Stimulated activated CD4-positive, alpha-beta T cell treated with anti-CD3 and anti-CD28 coated beads, Interleukin-1b, Interleukin-23, amount 100 ng/mL, for 1 hour (primary cell): ENCODE measurements around the gene CGN.

ENCODE experiments used
- DNase-seq, 2 donors: peaks; one replicate each; pipeline ENCODE4 v3.0.0-alpha.2; 2020; ENCODE audit warnings: low read depth in 2 of 2

CGN gene

DNA sequence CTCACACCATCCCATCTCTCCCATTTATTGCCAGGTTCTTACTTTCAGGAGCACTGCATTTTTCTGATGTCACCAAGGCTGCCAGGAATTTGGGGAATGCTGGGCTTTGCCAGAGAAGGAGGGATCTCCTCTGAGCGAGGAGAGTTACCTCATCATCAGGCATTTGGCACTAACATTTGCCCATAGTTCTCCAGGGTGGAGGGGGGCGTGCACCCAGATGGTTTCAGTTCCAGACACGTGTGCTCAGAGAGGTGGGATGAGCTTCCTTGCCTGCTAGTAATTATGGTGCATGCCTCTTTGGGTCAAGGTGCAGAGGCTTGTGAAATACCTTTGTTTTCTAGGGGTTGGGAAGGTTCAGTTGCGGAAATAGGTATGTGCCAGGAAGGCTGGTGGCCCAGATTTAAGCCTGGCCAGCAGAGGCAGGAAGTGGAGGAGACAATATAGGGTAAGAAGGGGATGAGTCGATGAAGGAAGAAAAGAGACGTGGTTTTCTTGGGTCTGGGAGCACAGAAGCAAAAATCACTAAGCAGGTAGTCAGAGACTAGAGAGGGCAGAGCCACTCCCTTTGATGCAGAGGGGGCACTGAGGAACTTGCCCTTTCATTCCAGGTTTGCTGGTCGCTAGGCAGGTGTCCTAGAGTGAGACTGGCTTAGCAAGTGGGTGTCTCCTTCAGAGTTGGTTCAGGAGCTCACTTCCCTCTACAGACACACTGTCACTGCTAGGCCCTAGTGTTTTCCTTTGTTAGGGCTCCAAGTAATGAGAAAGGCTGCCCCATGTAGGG, 36.1 kb downstream of the CGN start:
- no peak for DNase-seq

DNA sequence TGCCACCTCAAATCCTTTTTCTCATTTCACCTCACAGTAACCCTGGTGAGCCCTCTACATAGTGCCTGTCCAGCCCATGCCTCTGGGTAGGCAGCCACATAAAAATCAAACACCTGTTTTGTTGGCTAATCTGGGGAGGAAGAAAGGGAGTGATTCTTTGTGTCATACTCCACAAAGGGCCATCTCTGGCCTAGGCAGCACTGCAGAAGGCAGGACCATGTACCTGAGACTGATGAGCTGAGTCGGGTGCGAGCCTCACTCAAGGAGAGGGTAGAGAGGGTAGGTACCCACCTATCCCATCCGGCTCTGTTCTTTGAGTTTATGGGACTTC, 36.7 kb downstream of the CGN start:
- no peak for DNase-seq

DNA sequence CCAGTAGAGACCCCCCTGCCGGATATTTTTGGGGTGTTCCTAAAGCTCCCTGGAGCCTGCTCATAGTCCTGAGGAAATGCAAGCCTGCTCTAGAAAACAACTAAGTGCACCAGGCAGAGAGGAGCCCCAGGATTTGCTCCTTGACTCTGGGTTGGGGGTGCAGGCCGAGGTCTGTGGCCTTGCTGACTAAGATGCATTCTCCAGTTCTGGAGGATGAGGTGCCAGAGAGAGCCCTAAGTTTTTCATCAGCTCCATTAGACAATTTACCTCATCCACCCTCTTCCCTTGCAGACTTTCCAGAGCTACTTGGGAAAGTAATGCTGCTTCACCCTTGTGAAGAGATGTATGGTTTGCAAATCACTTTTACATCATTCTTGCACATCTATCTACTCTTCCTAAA, 38.0 kb downstream of the CGN start:
- no peak for DNase-seq

DNA sequence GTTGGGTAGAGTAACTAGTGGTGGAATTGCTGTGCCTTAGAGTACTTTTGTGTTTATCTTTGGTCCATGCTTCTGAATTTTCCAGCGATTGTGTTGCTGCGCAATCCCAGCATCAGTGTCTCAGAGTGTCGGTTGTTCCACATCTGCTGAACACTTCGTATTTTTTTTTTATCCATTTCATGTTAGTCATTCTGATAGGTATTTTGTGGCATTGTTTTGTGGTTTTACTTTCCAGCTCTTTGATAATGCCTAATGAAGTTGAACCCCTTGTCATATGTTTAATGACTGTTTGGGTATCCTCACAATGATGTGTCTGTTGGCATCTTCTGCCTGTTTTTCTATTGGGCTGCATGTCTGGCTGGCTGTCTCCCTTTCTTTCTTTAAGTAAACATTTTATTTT, 42.5 kb downstream of the CGN start:
- no peak for DNase-seq

DNA sequence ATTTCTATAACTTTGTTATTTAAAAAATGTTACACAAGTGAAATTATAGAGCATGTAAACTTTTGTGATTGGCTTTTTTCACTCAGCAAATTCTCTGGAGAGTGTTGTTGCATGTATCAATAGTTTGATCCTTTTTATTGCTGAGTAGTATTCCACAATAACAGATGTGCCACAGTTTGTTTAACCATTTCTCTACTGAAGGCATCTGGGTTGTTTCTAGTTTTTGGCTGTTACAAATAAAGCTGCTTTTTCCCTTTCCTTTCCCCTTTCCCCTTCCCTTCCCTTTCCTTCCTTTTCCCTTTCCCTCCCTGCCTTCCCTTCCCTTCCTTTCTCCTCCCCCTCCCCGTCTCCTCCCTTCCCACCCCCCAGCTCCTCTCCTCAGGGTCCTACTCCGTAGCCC, 44.9 kb downstream of the CGN start:
- DNase-seq, result no peak

DNA sequence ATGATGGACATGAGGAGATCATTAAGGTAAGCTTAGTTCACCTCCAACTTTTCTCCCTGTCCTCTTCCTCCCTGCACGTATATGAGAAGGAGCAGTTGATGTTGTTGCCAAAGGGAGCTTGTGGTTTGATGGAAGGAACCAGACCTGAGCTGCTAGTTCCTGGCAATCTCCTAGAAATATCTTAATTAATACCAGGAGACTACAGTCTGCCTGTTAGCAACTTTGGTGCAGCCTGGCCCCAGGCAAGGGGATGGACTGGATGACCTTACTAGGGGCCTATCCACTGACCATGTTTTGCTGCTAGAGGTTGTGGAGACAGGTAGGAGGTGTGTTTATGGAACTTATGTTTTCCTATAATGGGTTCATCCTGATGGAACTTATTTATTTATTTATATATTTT, 51.5 kb downstream of the CGN start:
- no peak for DNase-seq

DNA sequence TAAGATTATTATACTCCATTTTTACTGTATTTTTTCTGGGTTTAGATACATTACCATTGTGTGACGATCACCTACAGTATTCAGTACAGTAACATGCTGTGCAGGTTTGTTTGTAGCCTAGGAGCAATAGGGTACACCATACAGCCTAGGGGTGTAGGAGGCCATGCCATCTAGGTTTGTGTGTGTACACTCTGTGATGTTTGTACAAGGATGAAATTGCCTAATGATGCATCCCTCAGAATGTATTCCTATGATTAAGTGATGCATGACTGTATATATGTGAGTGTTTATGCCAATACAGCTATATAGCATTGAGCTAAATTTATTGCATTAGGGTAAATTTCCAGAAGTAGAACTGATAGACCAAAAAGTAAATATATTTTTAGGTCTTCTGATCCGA, 52.2 kb downstream of the CGN start:
- no peak for DNase-seq

DNA sequence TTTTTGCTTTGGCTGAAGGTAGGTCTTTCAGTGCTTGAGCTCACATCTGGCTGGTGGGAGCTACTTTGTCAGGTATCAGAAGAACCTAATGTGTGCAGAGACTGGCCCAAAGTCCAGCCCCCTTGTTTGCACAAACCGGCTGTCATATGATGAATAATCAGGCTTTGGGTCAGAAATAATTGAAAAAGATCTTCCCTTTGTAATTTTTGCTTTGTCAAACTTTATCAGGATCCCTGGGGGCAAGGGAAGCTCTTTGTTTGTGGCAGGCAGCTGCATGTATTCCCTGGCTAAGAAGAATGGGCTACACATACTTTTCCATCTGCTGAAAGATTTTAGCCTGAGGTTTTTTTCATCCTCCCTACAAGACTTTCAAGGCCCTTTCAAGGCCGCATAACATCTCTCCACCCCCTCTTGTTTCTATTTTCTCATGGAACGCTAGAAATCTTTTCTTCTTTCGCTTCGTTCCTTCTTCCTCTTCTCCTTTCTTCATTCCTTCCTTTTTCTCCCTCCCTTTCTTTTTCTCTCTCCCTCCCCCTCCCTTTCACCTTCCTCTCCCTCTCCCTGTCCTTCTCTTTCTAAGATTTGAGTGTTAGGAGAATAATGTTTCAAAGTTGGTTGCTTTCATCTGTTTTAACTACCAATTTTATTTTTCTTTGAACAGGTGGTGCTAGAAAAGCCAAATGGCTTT, 54.5 kb downstream of the CGN start:
- DNase-seq, result no peak

DNA sequence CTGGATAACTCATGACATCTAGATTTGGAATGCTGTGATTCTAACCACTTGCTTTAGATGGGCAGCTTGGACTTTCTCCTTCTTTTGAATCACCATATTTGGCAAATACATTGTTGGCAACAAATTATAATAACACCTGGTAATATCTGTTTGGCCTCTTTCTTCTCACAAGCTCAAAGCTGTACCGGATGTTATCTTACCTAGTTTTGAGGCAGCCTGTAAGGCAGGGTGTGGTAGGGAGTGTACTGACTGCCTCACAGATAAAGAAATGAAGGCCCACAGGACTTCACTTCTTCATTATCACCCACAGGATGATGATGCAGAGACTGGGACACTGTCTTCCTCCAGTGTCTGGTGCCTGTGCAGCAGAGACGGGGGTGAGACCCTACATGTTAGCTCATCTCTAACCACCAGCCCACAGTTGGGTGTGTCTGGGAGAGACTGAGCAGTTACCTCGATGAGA, 57.5 kb downstream of the CGN start:
- DNase-seq, result no peak

DNA sequence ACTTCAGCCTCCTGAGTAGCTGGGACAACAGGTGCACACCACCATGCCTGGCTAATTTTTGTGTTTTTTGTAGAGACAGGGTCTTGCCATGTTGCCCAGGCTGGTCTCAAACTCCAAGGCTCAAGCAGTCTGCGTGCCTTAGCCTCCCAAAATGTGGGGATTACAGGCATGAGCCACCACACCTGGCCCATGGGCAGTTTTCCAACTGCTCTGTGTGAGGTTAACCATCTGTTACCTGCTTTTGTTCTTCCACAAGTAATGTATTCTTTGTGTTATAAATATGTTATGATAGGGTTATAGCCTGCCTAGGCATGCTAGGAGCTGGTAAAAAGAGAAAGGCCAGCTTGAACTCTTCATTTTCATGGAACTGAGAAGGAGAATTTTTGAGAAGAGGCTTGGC, 59.6 kb downstream of the CGN start:
- DNase-seq, result no peak

DNA sequence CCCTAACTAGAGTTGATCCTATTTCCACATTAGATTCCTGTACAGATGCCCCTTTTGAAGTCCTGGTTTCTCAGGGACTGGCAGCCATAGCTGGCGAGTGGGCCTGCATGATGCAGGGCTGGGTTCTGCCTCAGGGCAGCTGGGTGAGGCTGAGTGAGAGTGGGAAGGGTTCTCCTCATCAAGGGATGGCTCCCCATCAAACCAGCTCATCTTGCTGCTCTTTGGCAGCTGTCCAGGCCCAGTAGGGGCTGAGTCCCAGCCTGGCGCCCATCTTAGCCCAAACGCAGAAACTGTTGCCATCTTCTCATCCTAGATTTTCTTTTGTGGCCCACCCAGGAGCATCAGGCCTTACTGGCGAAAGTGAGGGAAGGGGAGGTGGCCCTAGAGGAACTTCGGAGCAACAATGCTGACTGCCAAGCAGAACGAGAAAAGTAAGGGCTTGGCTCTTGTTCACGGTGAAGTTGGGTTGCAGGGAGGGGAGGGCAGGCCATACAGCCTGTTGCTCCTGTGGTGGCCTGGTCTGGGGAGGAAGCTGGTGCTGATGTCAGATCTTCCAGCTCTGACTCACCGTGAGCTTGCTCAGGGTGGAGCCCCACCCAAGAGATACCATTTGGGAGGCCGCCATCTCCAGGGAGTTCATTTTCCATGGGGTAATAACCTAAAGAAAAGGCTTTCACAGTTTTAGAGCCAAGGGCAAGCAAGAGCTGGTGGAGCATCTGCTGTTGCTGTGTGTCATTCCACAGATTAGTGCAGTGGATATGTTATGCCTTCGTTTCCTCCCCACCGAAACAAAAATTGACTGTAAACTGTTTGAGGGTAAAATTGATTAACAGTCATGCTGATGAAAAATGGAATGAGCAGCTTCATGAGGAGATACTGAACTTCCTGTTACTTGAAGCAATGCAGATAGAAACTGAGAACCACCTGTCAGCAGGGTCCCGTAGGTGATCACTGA, 63.7 kb downstream of the CGN start:
- no peak for DNase-seq

DNA sequence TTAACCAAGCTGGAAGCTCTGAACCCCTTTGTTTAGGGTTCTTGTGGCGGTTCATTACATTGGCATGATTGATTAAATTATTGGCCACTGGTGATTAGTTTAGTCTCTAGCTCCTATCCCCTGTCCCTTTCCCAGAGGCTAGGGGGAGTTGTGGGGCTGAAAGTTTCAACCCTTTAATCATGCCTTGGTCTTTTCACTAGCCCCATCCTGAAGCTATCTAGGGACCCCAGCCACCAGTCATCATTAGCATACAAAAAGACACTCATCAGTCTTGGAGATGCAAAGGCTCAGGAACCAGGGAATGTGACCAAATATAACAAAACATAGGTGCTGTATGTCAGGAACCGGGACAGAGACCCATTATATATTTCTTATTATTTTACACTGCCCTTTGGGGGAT, 66.0 kb downstream of the CGN start:
- no peak for DNase-seq

DNA sequence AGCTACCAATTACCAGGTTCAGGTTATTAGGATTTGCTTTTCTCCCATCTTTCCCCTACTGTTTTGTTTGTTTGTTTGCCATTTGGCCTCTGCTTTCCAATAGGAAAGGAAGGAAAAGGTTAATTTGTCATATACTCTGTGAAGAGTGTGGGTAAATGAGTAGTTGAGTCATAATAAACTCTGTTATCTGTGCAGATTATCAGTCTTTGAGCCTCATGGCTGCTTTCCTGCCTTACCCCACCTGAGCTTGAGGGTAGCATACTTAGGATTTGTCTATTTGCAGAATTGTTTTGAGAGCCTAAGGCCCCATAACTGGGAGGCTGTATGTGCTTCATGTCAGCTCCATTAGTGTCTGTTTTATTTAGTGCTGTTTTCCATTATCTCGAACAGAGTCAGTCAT, 67.8 kb downstream of the CGN start:
- DNase-seq, result no peak

DNA sequence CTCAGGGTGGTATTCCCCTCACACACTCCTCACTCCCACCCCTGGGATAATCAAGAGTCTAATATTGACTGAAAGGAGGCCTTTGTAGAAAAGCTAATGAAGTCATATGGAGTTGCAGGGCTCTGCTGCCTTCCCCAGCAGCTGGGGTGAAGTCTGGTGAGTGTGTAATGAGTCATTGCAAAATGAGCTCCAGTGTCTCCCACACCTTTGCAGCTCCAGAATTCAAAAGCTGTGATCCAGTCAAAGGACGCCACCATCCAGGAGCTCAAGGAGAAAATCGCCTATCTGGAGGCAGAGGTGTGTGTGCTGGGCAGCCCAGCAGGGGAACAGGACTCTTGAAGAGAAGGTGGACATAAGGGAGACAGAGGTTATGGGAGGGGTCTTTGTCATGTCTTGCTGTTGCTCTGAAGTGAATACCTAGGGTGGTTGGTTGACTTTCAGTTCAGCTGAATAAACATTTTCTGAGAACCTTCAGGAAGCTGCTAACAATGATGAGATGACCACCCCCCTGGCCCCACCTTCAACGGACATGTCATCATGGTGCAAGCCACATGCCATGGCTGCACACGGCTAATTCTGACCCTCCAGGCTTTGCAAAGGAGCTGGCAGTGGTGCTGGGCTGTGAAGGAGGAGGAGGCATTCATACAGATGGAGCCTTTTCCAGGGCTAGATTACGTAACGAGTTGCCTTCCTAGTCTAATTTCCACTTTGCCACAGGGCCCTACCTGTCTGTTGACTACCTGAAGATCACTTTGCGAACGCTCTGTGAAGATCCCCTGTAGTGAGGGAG, 68.4 kb downstream of the CGN start:
- DNase-seq, result no peak

DNA sequence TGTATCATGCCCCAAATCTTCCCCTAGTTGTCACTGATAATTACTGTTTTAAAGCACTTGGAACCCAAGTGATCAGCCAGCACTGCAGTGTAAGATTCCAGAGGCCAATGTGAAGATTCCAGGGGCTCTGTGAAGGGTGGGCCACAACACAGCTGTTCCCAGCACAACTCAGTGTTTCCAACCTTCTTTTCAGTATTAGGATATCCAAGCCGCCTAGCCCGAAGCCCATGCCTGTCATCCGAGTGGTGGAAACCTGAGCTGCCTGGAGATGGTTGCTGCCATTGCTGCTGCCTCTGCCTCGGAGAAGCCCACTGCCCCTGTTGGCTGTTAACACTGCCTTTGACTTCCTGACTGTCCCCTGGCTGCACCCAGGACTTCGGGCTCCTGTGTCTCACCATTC, 70.3 kb downstream of the CGN start:
- DNase-seq, result no peak

DNA sequence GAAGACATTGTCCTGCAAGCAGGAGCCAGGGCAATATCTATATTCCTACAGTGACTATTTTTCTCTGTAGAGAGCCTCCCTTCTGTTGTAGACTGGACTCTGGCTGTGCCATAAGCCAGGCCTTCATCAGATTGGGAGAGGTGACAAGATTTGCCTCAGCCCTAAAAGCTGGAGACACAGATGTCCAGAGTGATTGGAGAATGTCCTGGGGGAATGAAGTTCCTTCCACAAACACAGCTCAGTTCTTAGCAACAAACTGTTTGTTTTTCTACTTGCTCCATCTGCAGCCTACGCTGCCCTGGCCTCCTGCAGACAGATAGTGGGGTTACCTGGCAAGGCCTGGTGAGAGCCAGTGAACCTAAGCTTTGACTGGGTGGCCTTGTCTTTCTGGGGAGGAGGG, 70.7 kb downstream of the CGN start:
- DNase-seq, result no peak

DNA sequence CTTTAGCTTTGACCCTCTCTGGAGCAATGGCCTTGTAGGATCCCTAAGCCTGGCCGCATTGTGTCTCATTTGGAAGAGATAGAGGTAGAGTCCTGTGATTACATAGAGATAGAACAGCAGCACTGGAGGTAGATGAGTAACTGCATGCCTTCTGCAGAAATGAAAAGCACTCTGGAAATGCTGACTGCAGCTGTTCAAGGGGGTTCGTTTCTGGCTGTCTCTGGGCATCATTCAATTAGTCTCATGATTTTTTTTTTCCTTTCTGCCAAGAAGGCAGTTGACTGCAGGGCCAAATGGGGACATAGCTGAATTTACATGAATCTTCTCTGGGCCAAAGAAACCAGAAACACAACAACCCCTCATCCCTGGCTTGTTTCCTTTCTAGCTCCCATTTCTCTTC, 72.6 kb downstream of the CGN start:
- no peak for DNase-seq

DNA sequence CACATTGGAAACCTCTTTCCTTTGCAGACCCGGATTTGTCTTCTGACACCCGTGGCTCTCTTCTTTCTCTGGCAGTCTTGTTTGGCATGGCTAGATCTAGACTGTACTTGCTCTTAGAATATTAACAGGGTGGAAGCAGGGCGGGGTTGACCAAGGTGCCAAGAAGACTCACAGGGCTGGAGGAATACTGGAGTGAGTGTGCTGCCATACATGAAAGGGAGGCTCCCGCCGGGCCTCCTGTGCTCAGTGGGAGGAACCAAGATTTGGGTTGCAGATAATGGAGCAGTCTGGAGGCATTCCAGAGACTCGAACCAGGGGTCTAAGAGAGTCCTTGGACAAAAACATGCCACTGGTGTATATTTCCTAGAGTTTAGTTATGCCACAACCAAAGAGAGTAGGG, 73.1 kb downstream of the CGN start:
- no peak for DNase-seq

DNA sequence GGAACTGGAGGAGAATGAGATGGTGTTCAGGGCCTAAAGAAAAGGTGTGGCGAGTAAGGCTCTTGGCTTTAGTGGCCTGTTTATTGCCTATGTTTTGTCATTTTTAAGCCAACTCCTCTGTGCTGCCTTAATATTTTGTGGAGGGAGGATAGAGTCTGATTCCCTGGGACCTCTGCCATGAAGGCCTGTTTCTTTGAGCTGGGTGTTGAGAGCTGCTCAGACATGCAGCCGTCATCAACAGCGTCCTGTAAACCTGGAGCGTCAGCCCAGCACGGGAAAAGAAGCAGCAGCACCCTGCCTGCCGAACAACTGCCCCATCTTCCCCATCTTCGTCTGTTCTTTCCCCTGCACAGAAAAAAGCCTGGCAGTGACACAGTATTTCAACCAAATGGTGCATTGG, 73.6 kb downstream of the CGN start:
- no peak for DNase-seq

DNA sequence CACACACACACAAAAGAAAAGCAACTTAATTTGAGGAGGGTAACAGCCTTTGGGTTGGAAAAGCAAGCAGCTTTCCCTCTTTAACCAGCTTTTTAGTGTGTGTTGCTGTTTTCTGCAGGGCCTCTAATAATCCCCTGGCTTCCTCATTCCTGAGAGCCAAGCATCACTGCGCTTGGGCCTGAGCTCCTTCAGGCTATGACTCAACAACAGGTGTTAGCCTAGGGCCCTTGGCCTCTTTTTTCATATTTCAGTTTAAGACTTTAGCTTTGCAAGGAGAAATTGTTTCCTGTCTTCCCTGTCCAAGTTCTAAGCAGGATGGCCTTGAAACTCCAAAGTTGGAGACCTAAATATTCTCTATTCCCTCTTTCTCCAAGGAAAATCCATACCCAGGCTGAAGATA, 74.4 kb downstream of the CGN start:
- DNase-seq, result no peak
